Epithelial cell of esophagus (primary cell): ENCODE measurements around the gene TEDC1.

Experiments used
- DNase-seq: peaks from one replicate; pipeline ENCODE4 v3.0.0; 2010; ENCODE audit warnings: low read depth
- H3K4me3 ChIP-seq: 2 replicates; pipeline ENCODE4 v1.5.1; 2011; ENCODE audit warnings: mild to moderate bottlenecking, low read length, control low read depth
- CTCF ChIP-seq: IDR thresholded peaks from 2 replicates; pipeline ENCODE4 v1.5.1; 2011; ENCODE audit warnings: low read depth, mild to moderate bottlenecking, low read length, control low read depth, inconsistent platforms; ENCODE audit not compliant: insufficient read depth; ENCODE audit errors: missing control alignments

TEDC1 gene

GRCh38 chr14:105466531-105467248 lies 24.4 kb upstream of the TEDC1 start:
- no peak for DNase-seq
- no peak overlapping the region for H3K4me3 ChIP-seq
- TF ChIP-seq CTCF, result no peak

- no peak overlapping the region for H3K4me3 ChIP-seq
- DNase-seq, result no peak
- no peak for TF ChIP-seq CTCF
Observed at GRCh38 chr14:105467249-105467941, 23.7 kb upstream of the TEDC1 start.

- no peak for DNase-seq
- no peak overlapping the region for H3K4me3 ChIP-seq
- no peak for TF ChIP-seq CTCF
Observed at GRCh38 chr14:105467942-105468471, 23.0 kb upstream of the TEDC1 start.

GRCh38 chr14:105468621-105469241 lies 22.3 kb upstream of the TEDC1 start:
- H3K4me3 ChIP-seq, result no peak overlapping the region
- TF ChIP-seq CTCF, result no peak
- DNase-seq, result no peak

GRCh38 chr14:105469456-105470349 lies 21.3 kb upstream of the TEDC1 start:
- no peak for TF ChIP-seq CTCF
- H3K4me3 ChIP-seq, result no peak overlapping the region
- no peak for DNase-seq
